ENCODE measurements around the gene CAMTA1. TPM values are rescaled to one million over a fixed set of nuclear protein-coding genes. Genes with fewer than 3 reads are reported as not detected.

The CAMTA1 gene
- total RNA-seq, 1 donor from 2014 or later, result 268 TPM

- Histone ChIP-seq H3K27ac (no peak overlapping the region), H4K20me1 (ENCODE audit: low read depth) (no peaks in the 10 kb centered on the region), H3K4me1 (no peaks in the 10 kb centered on the region), H2AFZ (replicated peaks) (no peak overlapping the region), H3K79me2 (ENCODE audit: low read depth) (no peaks in the 10 kb centered on the region), H3K4me3 (no peak overlapping the region), H3K9ac (no peak overlapping the region), H3K36me3 (no peaks in the 10 kb centered on the region), H3K4me2 (no peak overlapping the region), H3K9me3 (ENCODE audit: low read depth) (no peaks in the 10 kb centered on the region), H3F3A (ENCODE audit: low read depth) (no peaks in the 10 kb centered on the region), H3K27me3 (no peaks in the 10 kb centered on the region)
- TF ChIP-seq EZH2 (IDR thresholded peaks at IDR 0.05) (no peak), EZH2phosphoT487 (IDR thresholded peaks at IDR 0.05) (no peak)
- TF ChIP-seq, protein P1, sequence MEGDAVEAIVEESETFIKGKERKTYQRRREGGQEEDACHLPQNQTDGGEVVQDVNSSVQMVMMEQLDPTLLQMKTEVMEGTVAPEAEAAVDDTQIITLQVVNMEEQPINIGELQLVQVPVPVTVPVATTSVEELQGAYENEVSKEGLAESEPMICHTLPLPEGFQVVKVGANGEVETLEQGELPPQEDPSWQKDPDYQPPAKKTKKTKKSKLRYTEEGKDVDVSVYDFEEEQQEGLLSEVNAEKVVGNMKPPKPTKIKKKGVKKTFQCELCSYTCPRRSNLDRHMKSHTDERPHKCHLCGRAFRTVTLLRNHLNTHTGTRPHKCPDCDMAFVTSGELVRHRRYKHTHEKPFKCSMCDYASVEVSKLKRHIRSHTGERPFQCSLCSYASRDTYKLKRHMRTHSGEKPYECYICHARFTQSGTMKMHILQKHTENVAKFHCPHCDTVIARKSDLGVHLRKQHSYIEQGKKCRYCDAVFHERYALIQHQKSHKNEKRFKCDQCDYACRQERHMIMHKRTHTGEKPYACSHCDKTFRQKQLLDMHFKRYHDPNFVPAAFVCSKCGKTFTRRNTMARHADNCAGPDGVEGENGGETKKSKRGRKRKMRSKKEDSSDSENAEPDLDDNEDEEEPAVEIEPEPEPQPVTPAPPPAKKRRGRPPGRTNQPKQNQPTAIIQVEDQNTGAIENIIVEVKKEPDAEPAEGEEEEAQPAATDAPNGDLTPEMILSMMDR (IDR thresholded peaks at IDR 0.05), result no peak
- no peak for DNase-seq (ENCODE audit: low spot score)
- no peaks in the 10 kb centered on the region for H3K36me3 Mint-ChIP-seq
- no peak overlapping the region for H3K4me3 Mint-ChIP-seq
- no peak overlapping the region for H3K27ac Mint-ChIP-seq
- H3K27me3 Mint-ChIP-seq (ENCODE audit: insufficient read depth, low read depth), result peaks cover 3% of the 10 kb centered on the region
- no peaks in the 10 kb centered on the region for H3K9me3 Mint-ChIP-seq
- H3K4me1 Mint-ChIP-seq, result no peaks in the 10 kb centered on the region
These were observed 797.3 kb downstream of the CAMTA1 start for GRCh38 chr1:7582460-7582972.

DNA sequence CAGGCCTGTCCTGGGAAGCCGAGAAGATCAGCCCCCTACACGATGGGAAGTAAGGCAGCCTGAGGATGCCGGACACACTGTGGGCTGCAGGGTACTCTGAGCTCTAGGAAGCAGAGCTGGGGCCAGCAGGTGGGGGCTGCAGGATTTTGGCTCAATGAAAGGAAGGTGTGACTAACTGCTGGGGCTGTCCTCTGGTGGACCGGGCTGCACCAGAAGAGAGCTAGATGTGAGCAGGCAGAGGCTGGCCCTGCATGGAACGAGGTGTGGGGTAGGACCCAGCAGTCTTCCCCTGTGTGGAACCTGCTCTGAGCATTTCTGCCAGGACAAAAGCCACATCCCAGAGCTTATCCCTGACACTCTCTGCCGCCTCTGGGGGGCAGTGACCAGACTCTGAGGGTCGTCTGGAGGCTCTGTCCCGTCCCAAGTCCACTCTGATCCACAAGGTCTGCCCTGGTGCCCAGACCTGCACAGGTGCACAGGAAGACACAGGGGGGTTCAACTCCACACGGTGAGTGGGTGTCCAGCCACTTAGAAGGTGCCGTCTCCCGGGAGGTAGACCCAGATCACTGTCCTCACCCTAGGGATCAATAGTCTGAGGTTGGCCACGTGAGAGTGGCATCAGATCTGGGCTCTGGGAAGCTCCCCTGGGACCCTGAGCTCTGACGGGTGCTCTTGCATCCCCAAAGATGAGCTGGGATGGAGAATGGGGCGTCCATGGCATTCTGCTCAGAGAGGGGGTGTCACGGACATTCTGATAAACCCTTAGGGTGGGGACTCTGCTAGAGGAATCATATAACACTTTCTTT is 798.2 kb downstream of the CAMTA1 start:
- H3K4me3 Mint-ChIP-seq, result no peak overlapping the region
- H3K9me3 ChIP-seq (ENCODE audit: low read depth), result no peaks in the 10 kb centered on the region
- no peak overlapping the region for H3K4me3 ChIP-seq
- no peaks in the 10 kb centered on the region for H3K27me3 ChIP-seq
- no peaks in the 10 kb centered on the region for H3K9me3 Mint-ChIP-seq
- no peak overlapping the region for H3K4me2 ChIP-seq
- H3K27me3 Mint-ChIP-seq (ENCODE audit: insufficient read depth, low read depth), result peaks cover 3% of the 10 kb centered on the region
- no peaks in the 10 kb centered on the region for H3K4me1 Mint-ChIP-seq
- H3K9ac ChIP-seq, result no peak overlapping the region
- no peak overlapping the region for H3K27ac ChIP-seq
- H3K36me3 ChIP-seq, result no peaks in the 10 kb centered on the region
- TF ChIP-seq EZH2phosphoT487 (IDR thresholded peaks at IDR 0.05), result no peak
- TF ChIP-seq, protein P1 (IDR thresholded peaks at IDR 0.05), result peak; percentile 18
- TF ChIP-seq EZH2 (IDR thresholded peaks at IDR 0.05), result no peak
- no peaks in the 10 kb centered on the region for H3K4me1 ChIP-seq
- H2AFZ ChIP-seq (replicated peaks), result no peak overlapping the region
- H3K36me3 Mint-ChIP-seq, result no peaks in the 10 kb centered on the region
- no peaks in the 10 kb centered on the region for H4K20me1 ChIP-seq (ENCODE audit: low read depth)
- DNase-seq (ENCODE audit: low spot score), result peak; percentile 32
- no peaks in the 10 kb centered on the region for H3F3A ChIP-seq (ENCODE audit: low read depth)
- H3K27ac Mint-ChIP-seq, result no peak overlapping the region
- no peaks in the 10 kb centered on the region for H3K79me2 ChIP-seq (ENCODE audit: low read depth)

GRCh38 chr1:7584157-7584556 is 798.9 kb downstream of the CAMTA1 start:
- peaks cover 6% of the 10 kb centered on the region for H3K27me3 Mint-ChIP-seq (ENCODE audit: insufficient read depth, low read depth)
- H3K4me1 Mint-ChIP-seq, result no peaks in the 10 kb centered on the region
- no peak for DNase-seq (ENCODE audit: low spot score)
- Histone ChIP-seq H3K4me3 (no peak overlapping the region), H3K27ac (no peak overlapping the region), H4K20me1 (ENCODE audit: low read depth) (no peaks in the 10 kb centered on the region), H2AFZ (replicated peaks) (no peak overlapping the region), H3K4me1 (no peaks in the 10 kb centered on the region), H3K9ac (no peak overlapping the region), H3K27me3 (no peaks in the 10 kb centered on the region), H3K36me3 (no peaks in the 10 kb centered on the region), H3F3A (ENCODE audit: low read depth) (no peaks in the 10 kb centered on the region), H3K79me2 (ENCODE audit: low read depth) (no peaks in the 10 kb centered on the region), H3K9me3 (ENCODE audit: low read depth) (no peaks in the 10 kb centered on the region), H3K4me2 (no peak overlapping the region)
- TF ChIP-seq EZH2 (IDR thresholded peaks at IDR 0.05) (no peak), EZH2phosphoT487 (IDR thresholded peaks at IDR 0.05) (no peak)
- TF ChIP-seq, protein P1 (IDR thresholded peaks at IDR 0.05), result no peak
- no peaks in the 10 kb centered on the region for H3K9me3 Mint-ChIP-seq
- no peaks in the 10 kb centered on the region for H3K36me3 Mint-ChIP-seq
- H3K4me3 Mint-ChIP-seq, result no peak overlapping the region
- no peak overlapping the region for H3K27ac Mint-ChIP-seq

All from neural progenitor cell (in vitro differentiated cells).